Loucy (cell line): ENCODE data around the gene CEP83.
A peak's percentile ranks its signal among the peaks of the same experiment; 100 is the strongest.
"Not testable (repeated sequence)": the region's sequence is repeated elsewhere in the genome, so short reads cannot be mapped to it uniquely, and the experiment has no call there.

ENCODE experiments used
- H2AFZ ChIP-seq: fragments of 200-600 bp; sonication (generic); 2 replicates; pipeline ENCODE4 v1.6.0; 2016; ENCODE audit warnings: antibody characterized with exemption, mild to moderate bottlenecking, low read length, moderate library complexity
- H3F3A ChIP-seq: fragments of 200-600 bp; 2 replicates; pipeline ENCODE4 v1.6.0; 2016; ENCODE audit warnings: antibody characterized with exemption, low read depth, mild to moderate bottlenecking
- H3K27me3 ChIP-seq: fragments of 200-600 bp; sonication (generic); 2 replicates; pipeline ENCODE4 v1.6.1; 2014; ENCODE audit warnings: low read length, mild to moderate bottlenecking; ENCODE audit not compliant: insufficient read depth, poor library complexity, severe bottlenecking
- H3K36me3 ChIP-seq: fragments of 200-600 bp; sonication (generic); 2 replicates; pipeline ENCODE4 v1.6.1; 2016; ENCODE audit warnings: low read length; ENCODE audit not compliant: insufficient read depth
- H3K4me1 ChIP-seq: fragments of 200-600 bp; sonication (generic); 2 replicates; pipeline ENCODE4 v1.5.1; 2014; ENCODE audit warnings: low read length, mild to moderate bottlenecking; ENCODE audit not compliant: insufficient read depth, poor library complexity, severe bottlenecking
- H3K4me2 ChIP-seq: fragments of 200-600 bp; sonication (generic); 2 replicates; pipeline ENCODE4 v1.6.0; 2014; ENCODE audit warnings: antibody characterized with exemption, low read length, low read depth, mild to moderate bottlenecking; ENCODE audit not compliant: poor library complexity, severe bottlenecking
- H3K4me3 ChIP-seq: fragments of 200-600 bp; sonication (generic); 2 replicates; pipeline ENCODE4 v1.5.1; 2014; ENCODE audit warnings: low read length, mild to moderate bottlenecking, mixed read lengths; ENCODE audit not compliant: poor library complexity, severe bottlenecking
- H3K79me2 ChIP-seq: fragments of 200-600 bp; sonication (generic); 2 replicates; pipeline ENCODE4 v1.6.1; 2014; ENCODE audit warnings: low read length; ENCODE audit not compliant: insufficient read depth
- H3K9ac ChIP-seq: fragments of 200-600 bp; sonication (generic); 2 replicates; pipeline ENCODE4 v1.6.0; 2014; ENCODE audit warnings: mild to moderate bottlenecking, low read depth, low read length, moderate library complexity; ENCODE audit not compliant: poor library complexity, severe bottlenecking
- H3K9me2 ChIP-seq: fragments of 200-600 bp; sonication (generic); replicated peaks from 2 replicates; pipeline ENCODE4 v1.6.1; 2016; ENCODE audit warnings: low read depth, low read length, mixed read lengths
- H3K9me3 ChIP-seq: fragments of 200-600 bp; sonication (generic); 2 replicates; pipeline ENCODE4 v1.6.1; 2014; ENCODE audit warnings: mild to moderate bottlenecking, antibody characterized with exemption, low read length, low read depth; ENCODE audit not compliant: insufficient read depth
- H4K20me1 ChIP-seq: fragments of 200-600 bp; sonication (generic); 2 replicates; pipeline ENCODE4 v1.6.0; 2014; ENCODE audit warnings: antibody characterized with exemption, low read length, mild to moderate bottlenecking; ENCODE audit not compliant: insufficient read depth, poor library complexity, severe bottlenecking
- CTCF ChIP-seq: fragments of 200-600 bp; sonication (generic); conservative IDR thresholded peaks from 2 replicates; pipeline ENCODE4 v1.5.1; 2014; ENCODE audit warnings: mild to moderate bottlenecking, antibody characterized with exemption, low read length
- EZH2phosphoT487 ChIP-seq: fragments of 200-600 bp; IDR thresholded peaks from 2 replicates; pipeline ENCODE4 v1.6.1; 2018; ENCODE audit warnings: antibody characterized with exemption, mild to moderate bottlenecking, moderate library complexity, borderline replicate concordance

CEP83 gene

GRCh38 chr12:94427501-94428381, 31.9 kb downstream of the CEP83 start:
- H3K79me2 ChIP-seq: peaks cover 36% of the 10 kb centered on the region
- peaks cover 11% of the 10 kb centered on the region; the same call in 1 of the 2 replicates for H3K36me3 ChIP-seq
- no peak overlapping the region for H2AFZ ChIP-seq
- H3K9ac ChIP-seq: no peak overlapping the region
- H3K9me3 ChIP-seq: peaks cover 17% of the 10 kb centered on the region; the same call in 1 of the 2 replicates
- H3K4me3 ChIP-seq: no peak overlapping the region
- no peak for TF ChIP-seq EZH2phosphoT487
- no peaks in the 10 kb centered on the region for H3K27me3 ChIP-seq
- peaks cover 13% of the 10 kb centered on the region for H3K4me1 ChIP-seq
- H3K4me2 ChIP-seq: no peak overlapping the region
- no peaks in the 10 kb centered on the region for H4K20me1 ChIP-seq
- H3K9me2 ChIP-seq: no peaks in the 10 kb centered on the region
- peaks cover 9% of the 10 kb centered on the region; the same call in 1 of the 2 replicates for H3F3A ChIP-seq

- Histone ChIP-seq H3K9me3 (peaks cover 31% of the 10 kb centered on the region), H3K36me3 (peaks cover 8% of the 10 kb centered on the region; the same call in 1 of the 2 replicates), H3F3A (peaks cover 9% of the 10 kb centered on the region; the same call in 1 of the 2 replicates), H3K79me2 (peaks cover 37% of the 10 kb centered on the region), H3K4me1 (peaks cover 13% of the 10 kb centered on the region), H3K9ac (no peak overlapping the region), H3K4me2 (no peak overlapping the region), H4K20me1 (no peaks in the 10 kb centered on the region), H3K4me3 (no peak overlapping the region), H3K27me3 (no peaks in the 10 kb centered on the region), H2AFZ (no peak overlapping the region), H3K9me2 (no peaks in the 10 kb centered on the region)
- TF ChIP-seq CTCF (no peak), EZH2phosphoT487 (no peak)
Measured at GRCh38 chr12:94426049-94426448, 33.6 kb downstream of the CEP83 start.

GRCh38 chr12:94424830-94425229, 34.8 kb downstream of the CEP83 start:
- not testable (repeated sequence) for H3K9ac ChIP-seq, H4K20me1 ChIP-seq, H3K36me3 ChIP-seq, H2AFZ ChIP-seq, H3K27me3 ChIP-seq, H3K9me2 ChIP-seq, H3K4me2 ChIP-seq, H3F3A ChIP-seq
- peaks cover 26% of the 10 kb centered on the region for H3K79me2 ChIP-seq
- H3K4me3 ChIP-seq: peak overlapping the region; percentile 50
- peaks cover 24% of the 10 kb centered on the region for H3K9me3 ChIP-seq
- peaks cover 13% of the 10 kb centered on the region for H3K4me1 ChIP-seq

- H3K4me3 ChIP-seq: no peak overlapping the region
- H3K27me3 ChIP-seq: no peaks in the 10 kb centered on the region
- TF ChIP-seq EZH2phosphoT487 (no peak), CTCF (no peak)
- no peaks in the 10 kb centered on the region for H3K9me2 ChIP-seq
- no peak overlapping the region for H3K4me2 ChIP-seq
- peaks cover 8% of the 10 kb centered on the region; the same call in 1 of the 2 replicates for H3K36me3 ChIP-seq
- peaks cover 31% of the 10 kb centered on the region for H3K9me3 ChIP-seq
- no peaks in the 10 kb centered on the region for H3F3A ChIP-seq
- no peak overlapping the region for H3K9ac ChIP-seq
- no peaks in the 10 kb centered on the region for H4K20me1 ChIP-seq
- peaks cover 15% of the 10 kb centered on the region; the same call in 1 of the 2 replicates for H3K79me2 ChIP-seq
- H3K4me1 ChIP-seq: no peaks in the 10 kb centered on the region
- no peak overlapping the region for H2AFZ ChIP-seq
Measured at GRCh38 chr12:94421868-94422740, 37.6 kb downstream of the CEP83 start.
